ENCODE data around the gene NARS2.

The NARS2 gene

DNA sequence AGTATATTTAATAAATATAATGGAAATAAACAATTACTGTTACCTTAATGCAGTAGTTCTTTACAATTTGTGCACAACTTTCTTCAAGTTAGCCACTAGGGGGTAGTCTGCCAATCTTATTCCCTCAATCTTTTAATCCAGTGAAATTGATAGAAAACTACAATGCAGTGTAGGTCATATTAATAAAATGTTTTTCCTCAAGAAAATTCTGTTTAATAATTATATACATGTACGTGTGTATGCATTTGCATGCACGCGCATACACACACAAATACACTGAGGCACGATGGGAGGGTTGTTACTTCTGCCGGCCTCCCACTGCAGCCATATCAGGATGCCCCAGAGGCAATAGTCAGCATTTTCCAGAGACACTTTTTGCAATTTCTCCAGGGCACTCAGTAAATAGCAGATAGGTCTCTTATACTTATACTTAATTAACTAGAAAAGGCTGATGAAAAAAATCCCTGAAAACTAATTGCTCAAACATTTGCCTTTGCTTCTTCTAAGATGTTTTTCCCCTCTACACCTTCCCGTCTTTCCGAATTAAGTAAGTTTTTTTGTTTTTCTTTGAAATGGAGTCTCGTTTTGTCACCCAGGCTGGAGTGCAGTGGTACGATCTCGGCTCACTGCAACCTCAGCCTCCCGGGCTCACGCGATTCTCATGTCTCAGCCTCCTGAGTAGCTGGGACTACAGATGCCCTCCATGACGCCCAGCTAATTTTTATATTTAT, 160.2 kb downstream of the NARS2 start:
- TF ChIP-seq, protein P1, sequence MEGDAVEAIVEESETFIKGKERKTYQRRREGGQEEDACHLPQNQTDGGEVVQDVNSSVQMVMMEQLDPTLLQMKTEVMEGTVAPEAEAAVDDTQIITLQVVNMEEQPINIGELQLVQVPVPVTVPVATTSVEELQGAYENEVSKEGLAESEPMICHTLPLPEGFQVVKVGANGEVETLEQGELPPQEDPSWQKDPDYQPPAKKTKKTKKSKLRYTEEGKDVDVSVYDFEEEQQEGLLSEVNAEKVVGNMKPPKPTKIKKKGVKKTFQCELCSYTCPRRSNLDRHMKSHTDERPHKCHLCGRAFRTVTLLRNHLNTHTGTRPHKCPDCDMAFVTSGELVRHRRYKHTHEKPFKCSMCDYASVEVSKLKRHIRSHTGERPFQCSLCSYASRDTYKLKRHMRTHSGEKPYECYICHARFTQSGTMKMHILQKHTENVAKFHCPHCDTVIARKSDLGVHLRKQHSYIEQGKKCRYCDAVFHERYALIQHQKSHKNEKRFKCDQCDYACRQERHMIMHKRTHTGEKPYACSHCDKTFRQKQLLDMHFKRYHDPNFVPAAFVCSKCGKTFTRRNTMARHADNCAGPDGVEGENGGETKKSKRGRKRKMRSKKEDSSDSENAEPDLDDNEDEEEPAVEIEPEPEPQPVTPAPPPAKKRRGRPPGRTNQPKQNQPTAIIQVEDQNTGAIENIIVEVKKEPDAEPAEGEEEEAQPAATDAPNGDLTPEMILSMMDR (IDR thresholded peaks at IDR 0.05; ENCODE audit: low read depth, low read length) = peak; percentile 30; the same call in 1 of the 2 replicates
- no peak overlapping the region for H3K4me3 ChIP-seq (ENCODE audit: low read depth, low read length)

- no peak overlapping the region for H3K4me3 ChIP-seq (ENCODE audit: low read depth, low read length)
- TF ChIP-seq, protein P1 (IDR thresholded peaks at IDR 0.05; ENCODE audit: low read depth, low read length) = no peak
Measured at GRCh38 chr11:78408619-78409018, 166.0 kb downstream of the NARS2 start.

GRCh38 chr11:78406568-78407196, 168.0 kb downstream of the NARS2 start:
- TF ChIP-seq, protein P1 (IDR thresholded peaks at IDR 0.05; ENCODE audit: low read depth, low read length) = no peak
- no peak overlapping the region for H3K4me3 ChIP-seq (ENCODE audit: low read depth, low read length)

DNA sequence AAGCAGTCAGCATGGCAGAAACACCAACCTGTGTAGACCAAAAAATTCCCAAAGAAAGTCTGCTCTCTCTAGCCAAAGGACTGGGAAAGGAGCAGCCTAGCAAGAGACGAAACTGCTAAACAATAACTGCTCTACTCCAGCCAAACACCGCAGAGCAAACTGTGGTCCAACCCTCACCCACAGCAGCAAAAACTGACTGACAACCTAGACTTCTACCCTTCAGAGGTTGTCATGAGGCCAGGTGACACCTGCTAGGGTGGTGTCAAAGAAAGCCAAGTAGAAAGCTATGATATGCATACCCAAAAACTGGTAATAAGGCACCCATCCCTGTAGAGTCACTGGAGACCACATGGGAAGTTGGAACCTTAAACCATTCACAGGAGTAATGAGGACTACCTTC, 168.9 kb downstream of the NARS2 start:
- TF ChIP-seq, protein P1 (IDR thresholded peaks at IDR 0.05; ENCODE audit: low read depth, low read length) = no peak
- no peak overlapping the region for H3K4me3 ChIP-seq (ENCODE audit: low read depth, low read length)

DNA sequence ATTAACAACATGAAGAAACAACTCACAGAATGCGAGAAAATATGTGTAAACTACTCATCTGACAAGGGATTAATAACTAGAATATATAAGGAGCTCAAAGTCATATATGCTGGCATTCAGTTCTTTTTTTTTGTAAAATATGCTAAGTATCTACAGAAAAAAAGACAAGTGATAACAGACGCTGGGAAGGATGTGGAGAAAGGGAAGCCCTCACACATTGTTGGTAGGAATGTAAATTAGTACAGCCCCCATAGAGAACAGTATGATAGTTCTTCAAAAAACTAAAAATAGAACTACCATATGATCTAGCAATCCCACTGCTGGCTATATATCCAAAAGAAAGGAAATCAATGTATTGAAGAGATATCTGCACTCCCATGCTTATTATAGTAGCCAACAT, 170.9 kb downstream of the NARS2 start:
- no peak overlapping the region for H3K4me3 ChIP-seq (ENCODE audit: low read depth, low read length)
- TF ChIP-seq, protein P1 (IDR thresholded peaks at IDR 0.05; ENCODE audit: low read depth, low read length) = no peak

DNA sequence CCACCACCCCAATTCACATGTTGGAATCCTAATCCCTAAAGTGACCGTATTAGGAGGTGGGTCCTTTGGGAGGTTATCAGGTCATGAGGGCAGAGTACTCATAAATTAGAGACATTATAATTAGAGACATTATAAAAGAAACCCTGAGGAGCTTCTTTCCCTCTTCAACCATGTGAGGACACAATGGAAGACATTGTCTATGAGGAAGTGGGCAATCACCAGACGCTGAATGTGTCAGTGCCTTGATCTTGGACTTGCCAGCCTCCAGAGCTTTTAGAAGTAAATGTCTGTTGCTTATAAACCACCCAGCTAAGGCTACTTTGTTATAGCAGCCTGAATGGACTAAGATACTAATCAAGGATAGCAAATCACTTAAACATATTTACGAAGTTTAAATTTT, 171.8 kb downstream of the NARS2 start:
- no peak overlapping the region for H3K4me3 ChIP-seq (ENCODE audit: low read depth, low read length)
- TF ChIP-seq, protein P1 (IDR thresholded peaks at IDR 0.05; ENCODE audit: low read depth, low read length) = no peak

DNA sequence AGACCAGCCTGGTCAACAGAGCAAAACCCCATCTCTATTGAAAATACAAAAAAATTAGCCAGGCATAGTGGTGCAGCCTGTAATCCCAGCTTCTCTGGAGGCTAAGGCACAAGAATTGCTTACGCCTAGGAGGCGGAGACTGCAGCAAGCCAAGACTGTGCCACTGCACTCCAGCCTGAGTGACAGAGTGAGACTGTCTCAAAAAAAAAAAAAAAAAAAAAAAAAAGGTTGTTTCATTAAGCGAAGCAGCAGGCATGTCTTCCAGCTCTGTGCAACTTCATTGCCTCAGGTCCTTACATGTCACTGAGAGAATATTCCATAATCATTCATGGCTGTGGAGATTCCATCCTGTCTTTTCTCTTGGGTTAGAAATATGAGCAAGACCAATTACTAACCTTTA, 174.0 kb downstream of the NARS2 start:
- TF ChIP-seq, protein P1 (IDR thresholded peaks at IDR 0.05; ENCODE audit: low read depth, low read length) = no peak
- H3K4me3 ChIP-seq (ENCODE audit: low read depth, low read length) = no peak overlapping the region

Measured in WI38 (cell line).